ENCODE data around the gene FBP1. TPM values are rescaled to one million over a fixed set of nuclear protein-coding genes. Genes with fewer than 3 reads are reported as not detected.

FBP1 gene
- total RNA-seq (ENCODE audit: low replicate concordance): 0.08 TPM in 1 of 2 replicates, not detected in the other

DNA sequence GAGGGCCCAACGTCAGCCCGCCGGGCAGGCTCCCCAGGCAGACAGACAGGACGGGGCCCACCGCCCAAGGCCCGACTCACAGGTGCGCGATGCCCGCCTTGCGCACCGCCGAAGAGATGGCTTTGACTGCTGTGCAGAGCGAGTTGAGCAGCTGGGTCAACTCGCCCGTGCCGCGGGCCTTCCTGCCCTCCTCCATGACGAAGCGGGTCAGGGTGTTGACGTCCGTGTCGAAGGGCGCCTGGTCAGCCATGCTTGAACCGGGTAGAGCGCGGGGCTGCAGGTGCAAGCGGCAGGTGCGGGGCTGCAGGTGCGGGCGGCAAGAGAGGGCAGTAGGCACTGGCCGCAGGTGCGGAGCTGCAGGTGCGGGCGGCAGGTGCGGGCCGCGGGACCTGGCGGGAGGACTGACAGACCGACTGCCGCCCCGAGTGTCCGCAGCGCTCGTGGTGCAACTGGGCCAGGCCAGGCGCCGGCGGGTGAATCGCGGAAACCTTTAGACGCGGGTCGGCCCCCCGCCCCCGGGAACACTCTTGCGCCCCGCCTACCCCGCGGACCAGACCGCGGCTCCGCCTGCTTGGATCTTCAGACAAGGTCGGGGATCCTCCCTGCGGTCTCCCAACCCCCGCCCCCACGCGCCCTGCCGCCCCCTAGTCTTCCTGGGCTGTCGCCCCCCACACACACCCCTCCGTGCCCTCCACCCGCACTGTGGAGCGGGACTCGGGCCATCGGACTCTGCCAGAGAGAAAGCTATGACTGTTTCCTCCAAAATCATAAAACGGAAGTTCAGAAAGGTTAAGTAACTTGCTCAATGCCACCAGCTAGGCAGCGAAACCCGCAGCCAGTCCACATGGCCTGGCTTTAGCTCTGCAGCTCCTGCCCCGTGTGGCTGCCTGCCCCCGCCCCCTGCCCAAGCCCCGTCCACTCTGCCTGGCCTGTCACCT lies at the start of gene FBP1:
FBP1 (minus strand) TSS at position 458 of the 938 bp plus-strand sequence; CDS start at position 250, 208 bp downstream.

DNA sequence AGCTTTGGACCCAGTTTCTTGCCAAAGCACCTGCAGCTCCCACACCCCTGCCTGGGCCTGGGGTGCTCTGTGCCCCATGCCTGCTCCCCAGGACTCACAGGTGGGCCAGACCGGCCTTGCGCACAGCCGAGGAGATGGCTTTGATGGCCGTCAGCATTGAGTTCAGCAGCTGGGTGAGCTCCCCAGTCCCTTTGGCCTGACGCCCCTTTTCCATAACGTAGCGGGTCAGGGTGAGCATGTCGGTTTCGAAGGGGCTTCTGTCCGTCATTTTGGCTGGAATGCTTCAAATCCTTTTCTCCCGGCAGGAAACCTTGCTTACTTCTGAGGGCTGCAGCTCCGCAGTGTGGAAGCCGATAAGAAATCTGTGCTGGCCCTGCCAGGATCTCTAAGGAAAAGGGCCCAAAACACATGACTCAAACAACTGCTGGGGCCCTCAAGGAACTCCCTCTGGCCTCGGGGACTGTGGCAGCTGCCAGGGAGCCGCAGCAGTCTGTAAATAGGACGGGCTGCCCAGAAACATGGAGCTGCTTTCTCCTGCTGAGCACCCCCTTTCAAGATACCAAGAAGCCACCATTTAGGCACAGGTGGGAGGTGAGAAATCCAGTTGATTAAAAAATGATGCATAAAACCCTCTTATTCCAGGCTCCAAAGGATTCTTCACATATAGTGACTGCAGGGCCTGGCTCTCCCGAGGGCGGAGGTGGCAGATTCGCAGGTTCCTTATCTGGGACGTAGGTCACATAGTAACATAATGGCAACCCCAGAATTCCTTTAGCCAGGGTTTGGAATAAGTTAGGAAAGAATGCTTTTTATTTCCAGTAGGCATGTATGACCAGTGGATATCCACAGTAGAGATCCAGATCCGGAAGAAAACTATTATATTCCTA lies 45.6 kb downstream of the FBP1 start, which contains the start of gene FBP2:
FBP2 (minus strand) TSS at position 366 of the 887 bp plus-strand sequence; CDS start at position 268, 98 bp downstream.

GRCh38 chr9:94554439-94555331 lies 84.6 kb downstream of the FBP1 start, which contains the start of gene PCAT7:
Gene PCAT7 (plus strand): TSS chr9:94555083.

Other genes with a start within 250 kb of the FBP1 start
- 0.15 and 0.23 TPM in 2 replicates for gene PCAT7, start 84.4 kb downstream of the FBP1 start, total RNA-seq (ENCODE audit: low replicate concordance)
- not detected in 2 replicates for gene FBP2, start 45.7 kb downstream of the FBP1 start, total RNA-seq (ENCODE audit: low replicate concordance)
- 47.5 and 98.8 TPM in 2 replicates for gene AOPEP, start 87.2 kb upstream of the FBP1 start, total RNA-seq (ENCODE audit: low replicate concordance)